Retinal pigment epithelial cell (primary cell): ENCODE results near the gene TIMM10.

Experiments
- DNase-seq: peaks from one replicate; pipeline ENCODE4 v3.0.0-alpha.2; 2010; ENCODE audit warnings: low read depth
- H3K4me3 ChIP-seq: 2 replicates; pipeline ENCODE4 v1.5.1; 2011; ENCODE audit warnings: mild to moderate bottlenecking, low read length, control low read depth, moderate library complexity
- CTCF ChIP-seq: conservative IDR thresholded peaks from 2 replicates; pipeline ENCODE4 v1.5.1; 2011; ENCODE audit warnings: low read depth, low read length, control low read depth, inconsistent platforms

Gene TIMM10

DNA sequence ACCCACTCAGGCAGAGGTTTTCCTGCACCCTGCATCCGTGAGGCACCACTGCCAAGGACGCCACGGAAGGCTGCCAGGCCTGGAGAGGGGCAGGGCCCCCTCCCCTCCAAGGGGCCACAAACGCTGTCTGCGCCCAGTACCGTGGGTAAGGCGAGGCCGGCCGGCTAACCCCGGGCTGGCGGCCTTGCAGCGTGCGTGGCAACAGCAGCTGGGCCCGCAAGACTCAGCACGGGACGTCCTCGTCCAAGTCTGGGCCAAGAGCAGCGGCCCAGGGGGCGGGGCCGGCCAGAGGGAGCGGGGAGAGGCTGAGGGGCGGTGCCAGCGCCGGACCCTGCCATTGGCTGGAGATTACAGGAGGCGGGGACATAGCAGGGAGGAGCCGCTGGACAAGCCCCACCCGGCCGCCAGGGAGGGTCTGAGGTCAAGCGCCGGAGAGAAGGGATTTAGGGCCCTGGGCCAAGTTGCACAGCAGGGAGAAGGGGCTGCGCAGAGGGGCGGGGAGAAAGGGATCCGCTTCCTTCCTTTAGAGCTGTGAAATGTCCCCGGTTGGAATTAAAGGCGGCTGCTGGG lies 31.1 kb downstream of the TIMM10 start:
- DNase-seq, result peak; percentile 69
- peak overlapping the region; percentile 46 for H3K4me3 ChIP-seq
- TF ChIP-seq CTCF, result no peak

- DNase-seq, result no peak
- no peak overlapping the region for H3K4me3 ChIP-seq
- no peak for TF ChIP-seq CTCF
Measured at GRCh38 chr11:57498540-57498939, 32.0 kb downstream of the TIMM10 start.

DNA sequence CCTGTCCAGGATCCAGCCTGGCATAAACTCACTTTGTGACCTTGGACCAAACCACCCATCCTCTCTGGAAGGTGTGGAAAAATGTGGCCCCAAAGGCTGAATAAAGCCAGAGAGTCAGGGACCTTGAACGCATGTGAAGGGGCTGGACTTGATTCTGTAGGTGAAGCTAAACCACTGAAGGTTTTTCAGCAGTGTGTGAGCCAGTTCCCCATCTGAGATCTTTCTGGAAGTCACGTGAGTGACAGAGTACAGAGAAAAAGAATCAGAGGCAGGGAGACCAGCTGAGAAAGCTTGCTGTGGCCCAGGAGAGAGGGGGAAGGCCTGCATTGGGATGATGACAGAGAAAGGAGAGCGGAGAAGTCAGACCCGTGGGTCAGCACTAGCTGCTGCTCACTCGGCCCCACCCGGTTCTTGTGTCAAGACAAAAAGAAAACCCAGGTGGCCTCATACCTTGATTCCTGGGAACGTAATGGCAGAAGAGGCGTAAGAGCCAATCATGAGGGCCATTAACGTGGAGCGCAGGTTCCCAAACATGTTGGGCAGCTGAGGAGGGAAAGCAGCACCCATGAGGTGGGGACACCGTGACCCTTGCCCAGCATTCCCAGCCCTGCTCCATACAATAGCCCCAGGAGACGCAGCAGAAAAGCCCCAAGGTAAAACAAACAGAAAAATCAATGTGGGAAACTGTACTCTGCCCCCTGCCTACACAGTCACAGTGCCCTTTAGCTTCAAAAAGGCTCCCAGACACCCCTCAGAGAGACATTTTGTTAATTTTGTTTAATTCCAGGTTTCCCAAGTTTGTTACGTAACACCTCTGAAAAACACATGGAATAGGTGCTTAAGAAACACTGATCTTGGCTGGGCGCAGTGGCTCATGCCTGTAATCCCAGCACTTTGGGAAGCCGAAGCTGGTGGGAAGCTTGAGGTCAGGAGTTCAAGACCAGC lies 33.0 kb downstream of the TIMM10 start:
- no peak overlapping the region for H3K4me3 ChIP-seq
- DNase-seq, result no peak
- no peak for TF ChIP-seq CTCF

GRCh38 chr11:57496109-57496820 lies 34.3 kb downstream of the TIMM10 start:
- TF ChIP-seq CTCF, result no peak
- no peak overlapping the region for H3K4me3 ChIP-seq
- DNase-seq, result no peak

- TF ChIP-seq CTCF, result peak; percentile 99
- H3K4me3 ChIP-seq, result no peak overlapping the region
- no peak for DNase-seq
Measured at GRCh38 chr11:57493507-57494503, 36.7 kb downstream of the TIMM10 start.

GRCh38 chr11:57491371-57492061 lies 39.0 kb downstream of the TIMM10 start:
- DNase-seq, result no peak
- no peak overlapping the region for H3K4me3 ChIP-seq
- peak; percentile 71 for TF ChIP-seq CTCF
